MM.1S (cell line): ENCODE results near the gene STARD9.

Experiments
- DNase-seq: peaks from one replicate; pipeline ENCODE4 v3.0.0-alpha.2; 2015
- H2AFZ ChIP-seq: fragments of 300-600 bp; sonication (generic); 2 replicates; pipeline ENCODE4 v1.6.0; 2016; ENCODE audit warnings: antibody characterized with exemption, low read length
- H3F3A ChIP-seq: fragments of 300-600 bp; sonication (generic); 2 replicates; pipeline ENCODE4 v1.6.1; 2016; ENCODE audit warnings: mild to moderate bottlenecking, antibody characterized with exemption, low read length, moderate library complexity, mixed read lengths; ENCODE audit not compliant: insufficient read depth
- H3K27ac ChIP-seq: fragments of 300-600 bp; sonication (generic); 2 replicates; pipeline ENCODE4 v1.5.1; 2016; ENCODE audit warnings: mild to moderate bottlenecking, low read length
- H3K27me3 ChIP-seq: fragments of 300-600 bp; sonication (generic); replicated peaks from 2 replicates; pipeline ENCODE4 v1.6.0; 2016; ENCODE audit warnings: low read length; ENCODE audit not compliant: insufficient read depth
- H3K36me3 ChIP-seq: fragments of 300-600 bp; sonication (generic); replicated peaks from 2 replicates; pipeline ENCODE4 v1.6.1; 2016; ENCODE audit warnings: mild to moderate bottlenecking, low read length, mixed read lengths; ENCODE audit not compliant: insufficient read depth
- H3K4me1 ChIP-seq: fragments of 300-600 bp; sonication (generic); 2 replicates; pipeline ENCODE4 v1.6.1; 2016; ENCODE audit warnings: low read length, mixed read lengths
- H3K4me2 ChIP-seq: fragments of 300-600 bp; sonication (generic); 2 replicates; pipeline ENCODE4 v1.6.0; 2016; ENCODE audit warnings: low read depth, low read length
- H3K4me3 ChIP-seq: fragments of 300-600 bp; sonication (generic); 2 replicates; pipeline ENCODE4 v1.5.1; 2016; ENCODE audit warnings: low read length, mixed read lengths
- H3K79me2 ChIP-seq: fragments of 300-600 bp; sonication (generic); 2 replicates; pipeline ENCODE4 v1.6.1; 2016; ENCODE audit warnings: mixed run types, low read length, mixed read lengths
- H3K9ac ChIP-seq: fragments of 300-600 bp; sonication (generic); 2 replicates; pipeline ENCODE4 v1.6.1; 2016; ENCODE audit warnings: low read length, mixed read lengths
- H3K9me2 ChIP-seq: fragments of 300-600 bp; sonication (generic); replicated peaks from 2 replicates; pipeline ENCODE4 v1.6.1; 2016; ENCODE audit warnings: mild to moderate bottlenecking, low read length, mixed read lengths; ENCODE audit not compliant: insufficient read depth
- H3K9me3 ChIP-seq: fragments of 300-600 bp; sonication (generic); replicated peaks from 2 replicates; pipeline ENCODE4 v1.6.1; 2016; ENCODE audit warnings: mild to moderate bottlenecking, low read length, mixed read lengths; ENCODE audit not compliant: insufficient read depth
- H4K20me1 ChIP-seq: fragments of 300-600 bp; sonication (generic); 2 replicates; pipeline ENCODE4 v1.6.1; 2016; ENCODE audit warnings: mild to moderate bottlenecking, low read length, moderate library complexity, mixed read lengths; ENCODE audit not compliant: insufficient read depth
- EZH2 ChIP-seq: fragments of 300-600 bp; sonication (generic); optimal IDR thresholded peaks from 2 replicates; pipeline ENCODE3; 2017; ENCODE audit warnings: low read depth, mild to moderate bottlenecking, antibody characterized with exemption, low read length, mixed read lengths
- EZH2phosphoT487 ChIP-seq: fragments of 300-600 bp; sonication (generic); IDR thresholded peaks from 2 replicates; pipeline ENCODE4 v1.6.1; 2018; ENCODE audit warnings: antibody characterized with exemption, low read length
- TF ChIP-seq, protein P1 (sequence below): fragments of 300-600 bp; sonication (generic); IDR thresholded peaks from 2 replicates; pipeline ENCODE4 v1.5.1; 2016; ENCODE audit warnings: antibody characterized with exemption, low read length, mixed read lengths

The STARD9 gene

DNA sequence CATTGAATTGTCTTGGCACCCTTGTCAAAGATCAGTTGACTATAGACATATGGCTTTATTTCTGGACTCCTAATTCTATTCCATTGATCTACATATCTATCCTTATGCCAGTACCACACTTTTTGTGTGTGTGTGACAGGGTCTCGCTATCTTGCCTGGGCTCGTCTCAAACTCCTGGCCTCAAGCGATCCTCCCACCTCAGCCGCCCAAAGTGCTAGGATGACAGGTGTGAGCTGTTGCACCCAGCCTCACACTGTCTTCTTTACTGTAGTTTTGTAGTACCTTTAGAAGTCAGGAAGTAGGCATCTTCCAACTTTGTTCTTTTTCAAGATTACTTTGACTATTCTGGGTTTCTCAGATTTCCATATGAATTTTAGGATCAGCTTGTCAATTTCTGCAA lies 137.2 kb downstream of the STARD9 start:
- no peak for TF ChIP-seq EZH2phosphoT487
- TF ChIP-seq, protein P1, sequence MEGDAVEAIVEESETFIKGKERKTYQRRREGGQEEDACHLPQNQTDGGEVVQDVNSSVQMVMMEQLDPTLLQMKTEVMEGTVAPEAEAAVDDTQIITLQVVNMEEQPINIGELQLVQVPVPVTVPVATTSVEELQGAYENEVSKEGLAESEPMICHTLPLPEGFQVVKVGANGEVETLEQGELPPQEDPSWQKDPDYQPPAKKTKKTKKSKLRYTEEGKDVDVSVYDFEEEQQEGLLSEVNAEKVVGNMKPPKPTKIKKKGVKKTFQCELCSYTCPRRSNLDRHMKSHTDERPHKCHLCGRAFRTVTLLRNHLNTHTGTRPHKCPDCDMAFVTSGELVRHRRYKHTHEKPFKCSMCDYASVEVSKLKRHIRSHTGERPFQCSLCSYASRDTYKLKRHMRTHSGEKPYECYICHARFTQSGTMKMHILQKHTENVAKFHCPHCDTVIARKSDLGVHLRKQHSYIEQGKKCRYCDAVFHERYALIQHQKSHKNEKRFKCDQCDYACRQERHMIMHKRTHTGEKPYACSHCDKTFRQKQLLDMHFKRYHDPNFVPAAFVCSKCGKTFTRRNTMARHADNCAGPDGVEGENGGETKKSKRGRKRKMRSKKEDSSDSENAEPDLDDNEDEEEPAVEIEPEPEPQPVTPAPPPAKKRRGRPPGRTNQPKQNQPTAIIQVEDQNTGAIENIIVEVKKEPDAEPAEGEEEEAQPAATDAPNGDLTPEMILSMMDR = no peak
- TF ChIP-seq EZH2 = no peak
- no peaks in the 10 kb centered on the region for H3K36me3 ChIP-seq

DNA sequence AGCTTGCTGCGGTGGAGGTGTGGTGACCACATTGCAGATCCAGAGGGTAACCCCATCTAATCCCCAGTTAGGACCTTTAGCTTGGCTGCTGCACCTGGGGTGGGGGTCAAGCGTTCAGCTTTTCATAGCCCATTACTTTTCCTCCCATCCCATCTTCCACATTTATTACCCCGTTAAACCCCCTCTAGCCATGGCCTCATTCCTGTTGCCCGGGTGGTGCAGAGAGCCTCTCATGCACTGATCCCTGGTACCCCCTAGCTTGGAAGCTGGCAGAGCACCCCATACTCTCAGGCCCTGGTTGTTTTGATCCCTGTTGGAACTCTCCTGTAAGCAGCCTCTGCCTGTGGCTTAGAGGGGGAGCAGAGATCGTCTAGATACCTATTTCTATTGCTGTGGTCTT lies 140.7 kb downstream of the STARD9 start:
- no peaks in the 10 kb centered on the region for H3K79me2 ChIP-seq
- no peak for DNase-seq
- no peak overlapping the region for H3K4me3 ChIP-seq
- H3K4me1 ChIP-seq = no peaks in the 10 kb centered on the region
- H3K27me3 ChIP-seq = no peaks in the 10 kb centered on the region
- H3K27ac ChIP-seq = no peak overlapping the region
- H3K36me3 ChIP-seq = no peaks in the 10 kb centered on the region
- H3F3A ChIP-seq = no peaks in the 10 kb centered on the region
- H4K20me1 ChIP-seq = no peaks in the 10 kb centered on the region
- no peak overlapping the region for H3K9ac ChIP-seq
- H3K9me3 ChIP-seq = no peaks in the 10 kb centered on the region
- TF ChIP-seq, protein P1 = no peak
- TF ChIP-seq EZH2phosphoT487 (no peak), EZH2 (no peak)
- no peaks in the 10 kb centered on the region for H3K9me2 ChIP-seq
- H2AFZ ChIP-seq = no peak overlapping the region
- H3K4me2 ChIP-seq = no peak overlapping the region

More for the DNA sequence above, 137.2 kb downstream of the STARD9 start:
- Histone ChIP-seq H3K4me2 (no peak overlapping the region), H3K27ac (no peak overlapping the region), H3F3A (no peaks in the 10 kb centered on the region), H3K79me2 (no peaks in the 10 kb centered on the region), H3K9me2 (no peaks in the 10 kb centered on the region), H3K9me3 (no peaks in the 10 kb centered on the region), H4K20me1 (no peaks in the 10 kb centered on the region), H3K4me3 (no peak overlapping the region), H3K9ac (no peak overlapping the region), H3K4me1 (no peaks in the 10 kb centered on the region), H3K27me3 (no peaks in the 10 kb centered on the region), H2AFZ (no peak overlapping the region)
- DNase-seq = no peak

DNA sequence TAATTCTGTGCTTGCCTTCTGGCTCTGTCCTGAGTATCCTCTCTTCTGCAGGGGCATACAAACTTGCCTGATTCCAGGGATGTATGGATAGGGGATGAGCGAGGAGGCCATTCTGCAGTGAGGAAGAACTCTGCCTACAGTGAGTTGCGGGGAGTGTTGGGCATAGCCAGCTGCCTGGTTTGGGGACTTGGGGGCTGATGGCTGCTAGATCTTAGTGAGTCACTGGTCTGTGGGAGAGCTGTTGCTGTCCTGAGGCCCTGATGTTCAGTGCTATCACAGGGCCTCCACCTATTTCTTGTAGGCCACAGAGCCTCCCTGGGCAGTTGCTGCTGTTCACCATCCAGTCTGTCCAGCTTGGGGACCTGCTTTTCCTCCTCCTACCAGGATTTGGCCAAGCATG lies 141.2 kb downstream of the STARD9 start:
- no peak overlapping the region for H2AFZ ChIP-seq
- H3K9ac ChIP-seq = no peak overlapping the region
- TF ChIP-seq EZH2phosphoT487 = no peak
- TF ChIP-seq, protein P1 = no peak
- no peak for TF ChIP-seq EZH2
- no peaks in the 10 kb centered on the region for H3K9me3 ChIP-seq
- H3K27me3 ChIP-seq = no peaks in the 10 kb centered on the region
- H4K20me1 ChIP-seq = no peaks in the 10 kb centered on the region
- no peaks in the 10 kb centered on the region for H3K4me1 ChIP-seq
- H3K9me2 ChIP-seq = no peaks in the 10 kb centered on the region
- DNase-seq = no peak
- no peak overlapping the region for H3K27ac ChIP-seq
- no peaks in the 10 kb centered on the region for H3K36me3 ChIP-seq
- no peaks in the 10 kb centered on the region for H3K79me2 ChIP-seq
- no peaks in the 10 kb centered on the region for H3F3A ChIP-seq
- no peak overlapping the region for H3K4me2 ChIP-seq
- no peak overlapping the region for H3K4me3 ChIP-seq
